ENCODE results near the gene RXFP1.

RXFP1 gene

DNA sequence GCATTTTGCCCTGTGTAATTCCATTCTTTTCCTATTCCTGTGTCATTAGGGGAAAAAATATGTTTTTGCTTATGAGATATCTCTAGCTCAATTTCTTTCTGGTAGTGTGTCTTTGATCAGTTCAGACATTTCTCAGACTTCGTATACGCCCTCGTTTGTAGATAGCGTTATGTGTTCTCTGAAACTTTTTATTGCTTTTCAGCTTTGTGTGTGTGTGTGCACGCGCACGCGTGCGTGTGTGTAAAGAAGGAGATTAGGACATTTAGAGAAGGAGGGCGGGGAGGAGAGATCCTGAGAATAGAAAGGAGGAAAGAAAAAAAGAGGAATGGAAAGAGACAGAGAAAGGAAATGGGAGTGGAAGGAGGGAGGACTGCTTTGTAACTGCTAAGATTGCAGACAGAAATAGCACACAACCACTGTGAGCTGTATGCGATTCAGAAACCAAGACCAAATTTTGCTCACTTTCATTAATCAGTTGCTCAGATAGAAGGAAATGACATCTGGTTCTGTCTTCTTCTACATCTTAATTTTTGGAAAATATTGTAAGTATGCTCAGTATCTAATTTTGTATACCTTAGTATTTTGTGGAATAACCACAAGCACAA, at the start of gene RXFP1:
Gene RXFP1 (plus strand): TSS at position 399 of the 605 bp plus-strand sequence. CDS start 95 bp downstream, at position 494.
- no peak for DNase-seq (ENCODE audit: low read depth in 3 of 3)

DNA sequence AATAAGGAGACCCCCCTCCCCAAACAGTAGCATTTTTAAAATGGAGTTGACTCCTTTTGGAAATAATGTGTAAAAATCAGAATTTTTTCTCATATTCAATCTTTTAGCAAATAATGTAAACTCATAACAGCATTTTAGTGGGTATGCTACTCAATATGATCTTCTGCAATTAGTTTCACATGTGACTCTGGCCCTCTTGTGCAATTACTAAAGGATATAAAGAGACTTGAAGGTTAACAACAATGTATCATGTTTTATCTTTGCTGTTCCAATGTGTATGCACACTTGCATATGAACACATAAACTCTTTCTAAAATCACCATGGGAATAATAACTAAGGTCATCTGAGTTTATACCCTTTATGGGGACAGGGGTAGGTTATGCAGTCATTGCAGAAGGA, 39.9 kb upstream of the RXFP1 start:
- no peak for DNase-seq (ENCODE audit: low read depth in 3 of 3)

DNA sequence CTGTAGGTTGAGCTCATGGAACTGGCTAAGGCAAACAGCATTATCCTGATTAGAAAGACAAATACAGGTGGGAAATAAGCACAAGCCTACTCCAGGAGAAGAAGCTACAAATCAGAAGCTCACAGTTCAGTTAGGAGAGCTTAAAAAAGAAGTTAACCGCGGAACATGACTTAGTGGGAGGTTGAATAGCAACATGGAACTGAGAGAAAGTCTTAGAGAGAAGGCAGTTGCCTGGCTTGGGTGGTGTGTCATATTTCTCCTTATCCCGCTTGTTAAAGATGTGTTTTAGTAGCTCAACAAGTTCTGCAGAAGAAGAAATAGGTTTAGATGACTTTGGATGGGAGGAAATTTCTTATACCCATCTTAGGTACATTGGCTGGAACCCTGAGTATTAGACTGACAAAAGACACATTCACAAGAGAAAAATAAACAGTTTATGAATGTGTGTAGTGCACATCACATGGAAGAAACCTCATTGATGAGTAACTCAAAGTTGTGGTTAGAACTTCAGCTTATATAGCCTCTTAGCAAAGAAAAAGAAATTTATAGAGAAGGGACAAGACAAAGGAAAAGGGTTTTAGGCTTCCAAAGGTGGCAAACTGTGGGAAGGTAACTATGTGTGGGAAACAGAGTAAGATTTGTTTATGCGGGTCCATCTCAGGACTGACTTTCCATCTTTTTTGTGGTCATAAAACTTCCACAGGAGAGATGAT, 37.4 kb upstream of the RXFP1 start:
- DNase-seq (ENCODE audit: low read depth in 3 of 3): no peak

DNA sequence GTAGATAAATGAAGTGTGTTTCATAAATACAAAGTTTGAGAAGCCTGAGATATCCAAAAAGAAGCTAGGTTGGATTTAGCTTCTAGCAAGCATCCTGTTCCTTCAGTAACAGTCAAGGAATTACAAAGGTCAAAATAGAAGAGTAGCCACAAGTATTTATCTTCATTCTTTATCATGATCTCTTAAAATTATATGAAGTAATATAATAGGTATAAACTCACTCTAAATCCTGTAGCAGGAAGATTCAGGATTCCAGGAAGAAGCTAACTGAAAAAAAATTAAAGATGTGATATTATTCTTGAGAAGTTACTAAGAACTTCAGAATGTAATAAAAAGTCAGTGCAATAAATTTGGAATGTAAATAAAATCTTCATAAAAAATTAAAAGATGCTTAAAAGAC, 31.1 kb upstream of the RXFP1 start:
- DNase-seq (ENCODE audit: low read depth in 3 of 3): no peak

DNA sequence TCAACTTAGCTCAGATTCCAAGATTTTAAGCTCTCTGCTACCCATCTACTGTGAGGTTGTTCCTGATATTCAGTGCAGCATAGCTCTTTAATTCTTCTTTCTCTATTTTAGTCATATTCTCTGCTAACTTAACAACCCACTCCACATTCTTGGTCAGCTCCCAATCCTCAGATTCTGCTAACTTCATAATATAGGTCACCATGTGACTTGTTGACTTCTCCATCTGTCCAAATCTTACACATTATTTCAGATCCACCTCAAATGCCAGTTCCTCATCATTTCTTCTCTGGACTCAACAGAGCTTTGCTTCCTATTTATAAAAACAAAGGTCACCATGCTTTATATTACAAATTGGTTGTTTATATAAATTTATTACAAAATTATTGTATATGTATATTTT, 29.3 kb upstream of the RXFP1 start:
- no peak for DNase-seq (ENCODE audit: low read depth in 3 of 3)

DNA sequence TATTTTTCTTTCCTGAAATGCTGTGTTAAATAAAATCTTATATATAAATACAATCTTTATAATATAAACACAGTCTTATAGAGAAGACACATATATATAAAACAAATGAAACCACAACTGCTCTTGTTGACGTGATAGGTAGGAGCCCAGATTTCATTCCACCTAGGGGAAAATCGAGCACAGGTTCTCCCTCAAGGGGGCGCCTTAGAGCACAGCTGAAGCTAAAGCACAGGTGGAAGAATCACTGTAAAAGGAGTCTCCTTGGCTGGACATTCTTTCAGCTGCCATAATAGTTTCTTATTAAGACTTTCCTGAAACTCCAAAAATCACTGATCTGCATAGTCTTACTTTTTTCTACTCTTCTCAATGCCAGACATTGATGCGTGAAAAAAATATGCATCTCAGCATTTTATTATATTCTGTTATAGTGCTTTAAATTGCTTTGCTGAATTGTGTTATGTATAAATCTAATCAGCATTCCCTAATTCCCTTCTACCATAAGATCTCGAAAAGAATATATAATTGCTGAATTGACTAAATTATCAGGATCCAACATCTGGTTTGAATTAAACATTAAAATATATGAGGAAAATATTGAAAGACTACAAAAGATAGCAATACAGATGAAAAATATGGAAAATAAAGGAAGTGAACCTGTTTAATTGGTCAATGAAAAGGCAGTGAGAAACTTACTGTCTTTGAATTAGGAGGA, 25.5 kb upstream of the RXFP1 start:
- DNase-seq (ENCODE audit: low read depth in 3 of 3): peak in 1 of 3 experiments; percentile 28

DNA sequence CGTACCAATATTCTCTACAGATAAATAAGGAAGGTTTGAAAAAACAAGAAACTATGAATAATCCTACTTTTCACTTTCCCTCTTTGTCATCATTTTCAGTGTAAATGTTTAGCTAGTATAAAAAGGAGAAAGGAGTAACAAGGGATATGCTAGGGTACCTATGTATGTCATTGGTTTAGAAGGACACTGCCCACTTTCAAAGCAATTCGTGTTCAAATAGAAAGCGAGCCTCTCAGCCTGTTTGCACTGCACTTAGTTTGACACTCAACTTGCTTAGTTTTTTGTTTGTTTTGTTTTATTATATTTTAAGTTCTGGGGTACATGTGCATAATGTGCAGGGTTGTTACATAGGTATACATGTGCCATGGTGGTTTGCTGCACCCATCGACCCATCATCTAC, 21.6 kb upstream of the RXFP1 start:
- no peak for DNase-seq (ENCODE audit: low read depth in 3 of 3)

DNA sequence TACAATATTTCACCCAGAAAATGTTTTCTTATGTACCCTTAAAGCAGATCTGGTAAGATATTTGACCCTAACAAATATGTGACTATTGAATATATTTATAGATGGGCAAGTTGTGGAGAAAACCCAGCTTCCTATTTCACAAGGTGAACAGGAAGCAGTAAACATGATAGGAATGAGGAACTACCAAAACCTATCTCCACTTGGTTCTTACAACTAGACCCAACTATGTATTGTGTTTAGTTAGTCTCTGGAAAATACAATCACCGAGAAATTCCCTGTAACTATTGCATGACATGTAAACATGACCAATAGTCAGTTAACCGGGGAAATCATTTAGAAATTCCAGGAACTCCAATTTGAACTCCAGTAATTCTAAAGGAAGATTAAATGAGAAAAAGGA, 8.4 kb upstream of the RXFP1 start:
- DNase-seq (ENCODE audit: low read depth in 3 of 3): no peak

DNA sequence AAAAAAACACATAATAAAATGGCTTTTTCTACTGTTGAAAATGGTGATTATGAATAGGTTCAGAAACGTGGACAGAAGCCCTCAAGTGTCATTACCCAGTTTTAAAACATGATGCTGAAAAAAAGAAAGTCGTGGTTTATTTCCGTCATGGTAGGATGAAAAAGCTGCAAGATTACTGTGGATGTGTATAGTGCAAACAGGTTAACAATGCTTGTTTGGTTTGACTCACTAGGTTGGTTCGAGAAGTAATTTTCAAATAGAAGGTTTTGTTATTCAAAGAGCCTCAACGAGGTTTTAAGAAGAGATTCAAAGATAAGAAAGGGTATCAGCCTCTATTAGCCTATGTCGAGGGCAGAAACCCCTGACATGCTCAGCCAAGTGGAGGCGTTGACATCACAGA, 2.5 kb upstream of the RXFP1 start:
- DNase-seq (ENCODE audit: low read depth in 3 of 3): no peak

DNA sequence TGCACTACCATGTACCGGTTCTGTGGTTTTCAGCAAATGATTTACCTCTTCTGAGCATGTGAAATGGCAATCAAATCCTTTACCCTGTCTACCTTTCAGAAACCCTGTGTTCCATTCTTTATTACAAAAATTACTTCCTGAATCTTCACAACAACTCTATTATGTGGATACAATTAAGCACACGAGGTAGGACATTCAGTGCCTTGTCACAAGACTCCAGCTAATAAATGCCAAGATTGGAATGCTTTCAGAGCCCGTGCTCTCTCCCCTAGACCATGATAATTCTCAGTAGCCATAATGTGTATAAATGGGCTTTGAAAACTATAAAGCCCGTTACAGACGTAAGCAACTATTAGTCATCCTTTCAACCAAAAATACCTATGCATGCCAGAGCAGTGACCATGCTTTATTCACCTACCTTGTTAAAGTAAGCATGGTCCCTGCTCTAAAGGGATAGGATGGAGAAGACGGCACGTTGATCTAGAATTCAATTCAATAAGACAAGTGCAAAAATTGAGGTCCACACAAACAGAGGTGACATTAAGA, 2.4 kb downstream of the RXFP1 start:
- no peak for DNase-seq (ENCODE audit: low read depth in 3 of 3)

DNA sequence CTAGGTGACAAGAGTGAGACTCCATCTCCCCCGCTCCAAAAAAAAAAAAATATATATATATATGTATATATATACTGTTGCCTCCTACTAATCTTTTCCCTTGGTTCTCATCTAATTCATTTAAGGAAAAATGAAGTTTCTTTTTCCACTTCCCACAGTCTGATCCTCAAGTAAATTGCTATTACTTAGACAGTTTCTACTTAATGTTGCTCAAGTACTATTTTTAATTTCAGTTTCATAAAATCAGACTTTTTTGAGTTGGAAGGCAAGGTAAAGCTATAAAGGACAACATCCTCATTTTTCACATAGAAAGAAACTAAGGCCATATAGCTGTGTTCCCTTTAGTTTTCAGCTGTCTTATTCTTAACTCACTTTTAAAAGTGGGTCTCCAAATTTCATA, 5.8 kb downstream of the RXFP1 start:
- no peak for DNase-seq (ENCODE audit: low read depth in 3 of 3)

DNA sequence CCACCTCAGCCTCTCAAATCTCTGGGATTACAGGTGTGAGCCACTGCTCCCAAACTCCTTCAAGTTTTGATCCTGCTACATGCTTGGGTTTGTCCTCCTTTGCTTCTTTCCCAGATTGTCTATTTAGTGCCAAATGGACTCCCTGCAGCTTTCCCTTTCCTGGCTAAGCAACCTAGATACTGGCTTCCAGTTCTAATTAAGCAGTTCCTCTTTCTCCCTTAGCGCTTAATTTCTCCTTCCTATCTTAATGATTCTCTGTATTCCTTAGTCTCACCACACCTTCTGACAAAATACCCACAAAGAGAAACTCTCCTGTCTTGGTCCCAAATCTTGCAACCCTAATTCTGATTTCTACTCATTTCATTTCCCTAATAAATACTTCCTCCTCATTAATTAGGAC, 7.8 kb downstream of the RXFP1 start:
- DNase-seq (ENCODE audit: low read depth in 3 of 3): no peak

DNA sequence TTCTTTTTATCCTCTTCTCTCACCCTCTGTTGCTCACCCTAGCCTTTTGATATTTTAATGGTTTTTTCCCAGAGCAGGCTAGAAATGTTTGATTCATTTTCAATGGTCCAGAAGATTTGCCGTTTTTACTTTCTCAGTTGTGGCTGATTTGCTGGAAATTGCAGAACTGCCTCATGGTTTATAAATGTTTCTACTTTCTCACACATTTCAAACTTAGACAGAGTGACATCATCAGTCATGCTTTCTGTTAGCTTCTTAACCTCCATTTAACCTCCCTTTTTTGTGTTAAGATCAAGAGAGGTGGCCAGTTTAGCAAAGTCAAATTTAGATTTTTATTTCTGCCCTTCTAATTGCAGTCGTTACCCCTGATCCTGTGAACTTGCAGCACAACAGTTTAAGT, 8.7 kb downstream of the RXFP1 start:
- DNase-seq (ENCODE audit: low read depth in 3 of 3): no peak

DNA sequence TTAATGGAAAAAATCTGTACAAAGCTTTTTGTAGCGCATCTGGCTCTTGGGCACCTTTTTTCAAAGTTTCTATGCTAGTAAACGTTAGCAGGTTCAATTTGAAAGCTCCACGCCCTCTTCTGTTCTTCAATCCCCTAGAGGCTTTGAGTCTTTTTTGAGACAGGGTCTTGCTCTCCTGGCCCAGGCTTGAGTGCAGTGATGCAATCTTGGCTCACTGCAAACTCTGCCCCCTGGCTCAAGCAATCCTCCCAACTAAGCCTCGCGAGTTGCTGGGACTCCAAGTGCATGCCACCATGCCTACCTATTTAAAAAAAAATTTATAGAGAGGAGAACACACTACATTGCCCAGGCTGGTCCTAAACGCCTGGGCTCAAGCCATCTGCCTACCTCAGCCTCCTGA, 9.2 kb downstream of the RXFP1 start:
- DNase-seq (ENCODE audit: low read depth in 3 of 3): no peak

DNA sequence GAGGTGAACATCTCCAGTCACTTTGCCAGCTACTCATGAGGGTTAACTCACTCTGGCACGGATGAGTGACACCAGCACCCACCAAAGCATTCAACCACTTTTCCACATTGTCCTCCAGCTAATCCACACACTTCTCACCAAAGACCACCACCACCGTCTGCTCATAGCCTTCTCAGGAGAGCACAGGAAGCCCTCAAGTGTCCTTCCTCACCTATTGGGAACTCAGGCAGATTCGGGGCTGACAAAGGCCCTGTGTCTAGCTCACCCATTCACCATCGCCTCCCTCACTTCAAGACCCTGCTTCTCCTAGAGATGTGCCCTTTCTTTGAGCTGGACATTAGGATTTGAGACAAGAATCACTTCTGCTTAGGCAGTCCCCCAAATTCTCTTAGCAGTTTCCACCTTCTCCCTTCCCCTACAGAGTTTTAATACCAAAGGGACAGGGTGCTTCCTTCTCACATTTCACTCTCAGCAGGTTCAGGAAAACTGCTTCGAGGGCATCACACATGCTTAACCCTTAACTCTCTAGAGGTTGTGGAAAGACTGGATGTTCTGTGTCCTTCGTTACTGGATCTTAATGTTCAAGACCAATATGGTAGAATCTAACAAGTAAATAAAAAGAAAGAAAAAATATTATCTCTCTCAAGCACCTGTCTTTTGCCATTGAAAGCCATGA, 11.0 kb downstream of the RXFP1 start:
- DNase-seq (ENCODE audit: low read depth in 3 of 3): no peak

DNA sequence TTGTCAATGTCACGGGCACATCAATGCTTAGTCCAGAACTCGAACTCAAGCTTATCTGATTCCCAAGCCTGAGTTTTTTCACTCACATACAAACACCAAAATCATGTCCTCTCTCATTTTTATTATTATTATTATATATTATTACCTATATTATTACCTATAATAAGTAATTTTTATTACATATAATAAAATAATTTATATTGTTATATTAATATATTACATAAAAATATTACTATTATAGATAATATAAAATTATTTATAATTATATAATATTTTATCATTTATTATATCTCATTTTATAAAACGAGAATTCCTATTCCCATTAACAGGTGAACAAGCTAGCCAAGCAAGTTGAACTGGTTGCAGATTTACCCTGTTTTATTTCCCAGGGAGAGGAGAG, 13.0 kb downstream of the RXFP1 start:
- DNase-seq (ENCODE audit: low read depth in 3 of 3): no peak

DNA sequence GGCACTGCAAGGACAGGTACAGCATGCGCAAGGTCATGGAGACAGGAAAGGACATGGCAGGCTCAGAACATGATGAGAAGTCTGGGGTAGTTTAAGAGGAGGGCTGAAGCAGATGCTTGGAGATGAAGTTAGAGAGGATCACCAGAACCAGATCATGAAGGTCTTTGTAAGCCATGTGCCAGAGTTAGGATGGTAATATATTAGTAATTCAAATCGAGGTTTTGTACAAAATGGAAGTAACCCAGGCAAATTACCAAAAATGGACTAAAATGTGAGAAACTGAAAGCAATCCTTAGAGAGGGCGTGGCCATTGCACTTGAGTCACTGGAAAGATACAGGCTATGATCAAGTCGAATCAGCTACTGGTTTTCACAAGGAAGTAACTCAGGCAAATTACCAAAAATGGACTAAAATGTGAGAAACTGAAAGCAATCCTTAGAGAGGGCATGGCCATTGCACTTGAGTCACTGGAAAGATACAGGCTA, 13.5 kb downstream of the RXFP1 start:
- DNase-seq (ENCODE audit: low read depth in 3 of 3): peak in 1 of 3 experiments; percentile 6

DNA sequence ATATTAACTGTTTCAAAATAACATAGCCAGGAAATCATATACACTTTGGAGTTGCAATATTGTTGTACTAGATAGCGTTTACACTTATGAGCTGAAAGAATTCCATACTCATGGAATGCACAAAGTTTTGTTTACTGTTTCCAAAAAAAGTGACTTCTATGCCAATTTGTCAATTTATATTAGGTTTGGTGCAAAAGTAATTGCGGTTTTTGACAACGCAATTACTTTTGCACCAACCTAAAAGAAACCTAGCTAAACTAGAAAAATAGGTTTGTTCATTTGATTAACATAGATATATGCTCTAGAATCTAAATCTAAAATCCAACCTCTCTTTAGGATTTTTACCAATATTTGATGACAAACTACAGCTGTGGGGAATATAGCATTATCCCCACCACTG, 15.2 kb downstream of the RXFP1 start:
- DNase-seq (ENCODE audit: low read depth in 3 of 3): no peak

DNA sequence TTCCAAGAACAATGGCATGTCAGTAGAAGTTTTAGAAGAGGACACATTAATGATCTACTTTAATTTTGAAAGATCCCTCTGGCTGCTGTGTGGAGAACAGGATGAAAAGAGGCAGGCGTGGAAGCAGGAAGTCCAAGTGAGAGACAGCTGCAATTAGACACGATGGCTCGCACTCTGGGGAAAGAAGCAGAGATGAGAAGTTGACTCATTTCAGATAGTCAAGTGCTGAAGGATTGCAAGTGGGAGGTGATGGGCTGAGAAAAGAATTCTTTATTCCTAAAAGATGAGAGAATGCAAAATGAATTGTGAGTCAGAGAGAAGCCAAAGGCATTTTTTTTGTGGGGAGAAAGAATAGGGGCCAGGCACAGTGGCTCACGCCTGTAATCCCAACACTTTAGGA, 16.5 kb downstream of the RXFP1 start:
- DNase-seq (ENCODE audit: low read depth in 3 of 3): no peak

DNA sequence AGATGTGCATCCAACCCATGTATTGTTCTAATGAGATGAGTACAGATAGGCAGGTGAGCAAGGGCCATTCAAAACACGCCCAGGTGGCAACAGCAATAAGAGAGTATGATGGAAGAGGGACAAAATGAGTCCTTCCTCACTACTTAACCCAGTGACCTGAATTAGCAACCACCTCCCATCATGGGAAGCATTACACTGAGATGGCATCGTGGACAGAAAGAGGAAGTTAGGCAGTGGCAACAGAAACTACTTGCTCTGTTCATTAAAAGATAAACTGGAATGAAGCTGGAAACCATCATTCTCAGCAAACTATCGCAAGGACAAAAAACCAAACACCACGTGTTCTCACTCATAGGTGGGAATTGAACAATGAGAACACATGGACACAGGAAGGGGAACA, 17.2 kb downstream of the RXFP1 start:
- DNase-seq (ENCODE audit: low read depth in 3 of 3): no peak

DNA sequence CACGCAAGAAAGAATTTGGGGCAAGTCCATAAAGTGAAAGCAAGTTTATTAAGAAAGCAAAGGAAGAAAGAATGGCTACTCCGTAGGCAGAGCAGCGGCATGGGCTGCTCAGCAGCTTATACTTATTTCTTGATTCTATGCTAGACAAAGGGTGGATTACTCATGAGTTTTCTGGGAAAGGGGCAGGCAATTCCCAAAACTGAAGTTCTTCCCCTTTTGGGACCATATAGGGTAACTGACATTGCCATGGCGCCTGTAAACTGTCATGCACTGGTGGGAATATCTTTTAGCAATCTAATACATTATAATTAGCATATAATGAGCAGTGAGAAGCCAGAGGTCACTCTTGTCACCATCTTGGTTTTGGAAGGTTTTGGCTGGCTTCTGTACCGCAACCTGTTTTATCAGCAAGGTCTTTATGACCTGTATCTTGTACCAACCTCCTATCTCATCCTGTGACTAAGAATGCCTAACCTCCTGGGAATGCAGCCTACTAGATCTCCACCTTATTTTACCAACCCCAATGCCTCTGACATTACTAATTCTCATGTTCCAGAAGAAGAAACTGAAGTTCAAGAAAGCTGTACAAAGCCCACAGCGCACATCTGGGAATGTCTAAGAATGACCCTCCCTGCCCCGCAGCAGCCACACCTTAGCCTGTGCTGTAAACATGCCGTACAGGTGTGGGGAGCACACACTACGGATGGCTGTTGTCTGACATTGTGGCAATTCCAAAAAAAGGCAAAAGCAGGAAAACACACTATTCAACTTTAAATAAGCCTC, 18.6 kb downstream of the RXFP1 start:
- no peak for DNase-seq (ENCODE audit: low read depth in 3 of 3)
